Thoracic aorta (tissue), 2 donors: ENCODE measurements around the gene MAP3K4. TPM values are rescaled to one million over a fixed set of nuclear protein-coding genes. Genes with fewer than 3 reads are reported as not detected.

Source experiments
- ATAC-seq: fragments of 150-250 bp; one replicate; pipeline ENCODE4 v1.8.0; 2017; ENCODE audit warnings: low read depth; ENCODE audit not compliant: insufficient number of reproducible peaks, low FRiP score
- DNase-seq: peaks from one replicate; pipeline ENCODE4 v3.0.0-alpha.2; 2020; ENCODE audit warnings: low spot score
- H3K27ac ChIP-seq, 2 donors: fragments of 200-600 bp; sonication (generic); 1 replicate in 1 of 2; 2 replicates in 1 of 2; pipeline ENCODE4 v1.5.1; 2016; ENCODE audit warnings: mild to moderate bottlenecking in 2 of 2, moderate library complexity in 2 of 2
- H3K27me3 ChIP-seq: fragments of 200-600 bp; sonication (generic); replicated peaks from 2 replicates; pipeline ENCODE4 v1.6.0; 2016; ENCODE audit warnings: mild to moderate bottlenecking; ENCODE audit not compliant: insufficient read depth
- H3K36me3 ChIP-seq: fragments of 200-600 bp; sonication (generic); one replicate; pipeline ENCODE4 v1.5.1; 2016
- H3K4me1 ChIP-seq, 2 donors: fragments of 200-600 bp; sonication (generic); 1 replicate in 1 of 2; 2 replicates in 1 of 2; pipeline versions ENCODE4 v1.5.1 to v1.6.0; 2016; ENCODE audit warnings: low read depth in 2 of 2, mild to moderate bottlenecking in 1 of 2; ENCODE audit not compliant: control insufficient read depth in 1 of 2
- H3K4me3 ChIP-seq: fragments of 200-600 bp; sonication (generic); 2 replicates; pipeline ENCODE4 v1.5.1; 2016; ENCODE audit warnings: mild to moderate bottlenecking
- H3K9me3 ChIP-seq: fragments of 200-600 bp; sonication (generic); 2 replicates; pipeline ENCODE4 v1.5.1; 2016
- total RNA-seq, 2 donors: library from RNA; depleted of rRNA; stranded (reverse); fragments of >200 nt; gene quantifications; one replicate each; pipeline versions ENCODE4 v1.1.0 to v1.2.3, GENCODE V29; 2016
- TF ChIP-seq, protein P1 (sequence below): fragments of 200-600 bp; sonication (generic); IDR thresholded peaks from one replicate; pipeline ENCODE4 v1.5.1; 2019; ENCODE audit warnings: antibody characterized with exemption

The MAP3K4 gene
- total RNA-seq, 2 donors from 2014 or later: 22.6 to 25.3 TPM

DNA sequence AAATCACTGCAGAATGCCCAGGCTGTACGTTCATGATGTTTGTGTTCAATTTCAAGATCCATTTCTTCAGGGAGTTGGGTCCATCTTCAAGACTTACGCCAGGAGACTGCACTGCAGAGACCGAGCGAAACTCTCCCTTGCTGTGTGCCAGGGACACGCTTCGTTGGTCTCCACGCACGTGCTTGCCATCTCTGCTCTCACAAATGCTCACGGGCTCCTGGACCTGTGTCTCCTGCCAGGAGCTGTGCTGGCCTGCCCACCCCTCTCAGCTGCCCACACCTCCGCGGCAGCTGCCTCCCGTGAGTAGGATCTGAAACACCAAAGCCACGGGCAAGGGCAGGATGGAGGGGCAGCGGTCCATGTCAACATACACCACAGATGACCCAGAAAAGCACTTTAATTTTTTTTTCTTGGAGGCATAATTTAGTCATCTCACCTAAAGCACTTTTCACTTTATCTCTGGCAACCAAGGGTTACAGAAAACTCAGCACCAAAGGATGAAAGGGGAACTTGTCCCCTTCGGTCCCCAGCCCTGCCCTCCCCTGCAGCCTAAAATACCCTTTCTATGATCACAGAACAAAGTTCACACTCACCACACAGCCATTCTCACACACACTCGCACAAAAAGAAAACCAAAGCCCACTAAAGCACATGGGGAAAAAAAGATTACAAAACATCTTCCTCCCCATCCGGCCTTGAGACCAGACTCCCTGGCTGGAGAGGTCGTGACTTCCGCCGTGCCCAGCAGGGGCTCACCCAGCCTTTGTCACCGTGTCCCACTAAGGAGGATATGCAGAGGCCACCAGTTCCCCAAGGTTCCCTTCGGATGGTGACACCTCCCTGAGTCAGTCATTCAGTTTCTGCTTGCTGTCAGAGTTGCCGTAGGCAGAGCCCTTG is 144.4 kb downstream of the MAP3K4 start:
- no peak for DNase-seq
- Histone ChIP-seq H3K27ac (no peak overlapping the region), H3K4me3 (no peak overlapping the region), H3K9me3 (no peaks in the 10 kb centered on the region), H3K27me3 (no peaks in the 10 kb centered on the region), H3K36me3 (peaks cover 18% of the 10 kb centered on the region), H3K4me1 (no peaks in the 10 kb centered on the region)
- ATAC-seq: no peak
- TF ChIP-seq, protein P1, sequence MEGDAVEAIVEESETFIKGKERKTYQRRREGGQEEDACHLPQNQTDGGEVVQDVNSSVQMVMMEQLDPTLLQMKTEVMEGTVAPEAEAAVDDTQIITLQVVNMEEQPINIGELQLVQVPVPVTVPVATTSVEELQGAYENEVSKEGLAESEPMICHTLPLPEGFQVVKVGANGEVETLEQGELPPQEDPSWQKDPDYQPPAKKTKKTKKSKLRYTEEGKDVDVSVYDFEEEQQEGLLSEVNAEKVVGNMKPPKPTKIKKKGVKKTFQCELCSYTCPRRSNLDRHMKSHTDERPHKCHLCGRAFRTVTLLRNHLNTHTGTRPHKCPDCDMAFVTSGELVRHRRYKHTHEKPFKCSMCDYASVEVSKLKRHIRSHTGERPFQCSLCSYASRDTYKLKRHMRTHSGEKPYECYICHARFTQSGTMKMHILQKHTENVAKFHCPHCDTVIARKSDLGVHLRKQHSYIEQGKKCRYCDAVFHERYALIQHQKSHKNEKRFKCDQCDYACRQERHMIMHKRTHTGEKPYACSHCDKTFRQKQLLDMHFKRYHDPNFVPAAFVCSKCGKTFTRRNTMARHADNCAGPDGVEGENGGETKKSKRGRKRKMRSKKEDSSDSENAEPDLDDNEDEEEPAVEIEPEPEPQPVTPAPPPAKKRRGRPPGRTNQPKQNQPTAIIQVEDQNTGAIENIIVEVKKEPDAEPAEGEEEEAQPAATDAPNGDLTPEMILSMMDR: no peak

DNA sequence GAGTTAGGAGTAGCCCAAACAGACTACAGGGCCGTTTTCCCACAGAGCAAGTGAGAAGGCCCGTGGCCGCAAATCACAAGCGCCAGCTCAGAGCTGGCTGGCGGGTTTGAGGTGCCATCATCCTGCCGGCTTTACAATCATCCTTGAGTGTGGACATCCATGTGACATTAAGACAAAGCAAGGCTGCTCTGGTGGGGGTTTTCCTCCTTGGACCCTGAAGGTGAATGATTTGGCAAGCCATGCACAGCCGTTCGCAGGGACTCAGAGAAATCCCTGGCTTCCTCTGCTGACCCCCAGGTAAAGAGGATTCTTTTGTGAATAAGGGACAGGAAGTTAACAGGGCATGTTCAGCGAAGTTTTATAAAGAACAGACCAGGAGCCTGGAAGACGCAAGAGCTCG is 145.1 kb downstream of the MAP3K4 start:
- no peaks in the 10 kb centered on the region for H3K9me3 ChIP-seq
- TF ChIP-seq, protein P1: no peak
- no peak overlapping the region for H3K4me3 ChIP-seq
- H3K4me1 ChIP-seq: no peaks in the 10 kb centered on the region
- H3K36me3 ChIP-seq: peaks cover 18% of the 10 kb centered on the region
- no peak for ATAC-seq
- no peaks in the 10 kb centered on the region for H3K27me3 ChIP-seq
- DNase-seq: no peak
- no peak overlapping the region for H3K27ac ChIP-seq

DNA sequence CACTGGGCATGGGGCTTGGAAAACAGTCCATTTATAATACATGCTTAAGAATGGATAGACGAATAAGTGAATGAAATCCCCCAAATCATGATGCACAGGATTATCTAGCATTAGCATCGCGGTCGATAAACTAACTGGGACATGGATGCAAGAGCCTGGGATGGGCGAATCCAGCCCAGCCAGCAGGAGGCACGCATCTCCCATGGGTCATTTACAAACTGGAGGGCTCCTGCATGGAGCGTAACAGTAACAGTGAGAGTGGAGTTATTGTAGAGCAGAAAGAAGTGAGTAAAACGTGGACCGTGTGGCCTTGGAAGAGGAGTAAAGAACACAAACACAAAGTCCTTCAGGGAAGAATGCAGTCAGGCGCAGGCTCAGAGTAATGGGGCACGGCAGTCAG is 145.8 kb downstream of the MAP3K4 start:
- Histone ChIP-seq H3K36me3 (peaks cover 16% of the 10 kb centered on the region), H3K4me1 (no peaks in the 10 kb centered on the region), H3K4me3 (no peak overlapping the region), H3K27ac (no peak overlapping the region), H3K9me3 (no peaks in the 10 kb centered on the region), H3K27me3 (no peaks in the 10 kb centered on the region)
- ATAC-seq (no peak), DNase-seq (no peak)
- TF ChIP-seq, protein P1: no peak

DNA sequence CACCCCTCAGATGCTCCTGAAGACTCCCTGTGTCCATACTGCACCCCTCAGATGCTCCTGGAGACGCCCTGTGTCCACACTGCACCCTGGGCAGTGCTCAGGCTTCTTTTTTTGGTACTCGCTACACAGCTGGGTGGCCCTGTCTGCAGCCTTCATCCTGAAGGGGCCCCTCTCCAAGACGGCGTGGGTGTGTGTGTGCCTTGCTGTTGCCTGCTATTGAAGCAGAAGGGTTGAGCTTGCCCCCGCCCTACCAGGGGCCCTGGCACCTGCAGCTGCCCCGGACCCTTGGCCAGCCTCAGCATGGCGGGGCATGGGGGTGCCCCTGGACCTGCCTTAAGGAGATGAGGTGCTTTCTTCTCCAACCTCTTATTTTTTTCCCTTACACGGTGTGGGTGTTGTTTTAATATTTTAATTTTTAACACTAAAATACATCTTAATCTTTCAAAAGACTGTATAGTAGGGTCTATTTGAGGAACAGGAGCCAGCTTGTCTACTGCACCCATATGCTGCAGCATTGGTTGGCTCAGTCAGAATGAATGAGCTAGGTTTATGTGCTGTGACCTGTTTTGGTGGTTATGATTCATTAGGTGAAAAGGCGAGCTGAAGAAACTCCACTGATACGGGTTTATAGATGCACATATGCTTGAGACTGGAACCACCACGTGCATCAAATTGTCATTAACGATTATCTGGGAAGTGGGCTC is 146.4 kb downstream of the MAP3K4 start:
- Histone ChIP-seq H3K4me1 (no peaks in the 10 kb centered on the region), H3K27ac (no peak overlapping the region), H3K36me3 (peaks cover 13% of the 10 kb centered on the region), H3K4me3 (no peak overlapping the region), H3K9me3 (no peaks in the 10 kb centered on the region), H3K27me3 (no peaks in the 10 kb centered on the region)
- DNase-seq (no peak), ATAC-seq (no peak)
- TF ChIP-seq, protein P1: no peak

DNA sequence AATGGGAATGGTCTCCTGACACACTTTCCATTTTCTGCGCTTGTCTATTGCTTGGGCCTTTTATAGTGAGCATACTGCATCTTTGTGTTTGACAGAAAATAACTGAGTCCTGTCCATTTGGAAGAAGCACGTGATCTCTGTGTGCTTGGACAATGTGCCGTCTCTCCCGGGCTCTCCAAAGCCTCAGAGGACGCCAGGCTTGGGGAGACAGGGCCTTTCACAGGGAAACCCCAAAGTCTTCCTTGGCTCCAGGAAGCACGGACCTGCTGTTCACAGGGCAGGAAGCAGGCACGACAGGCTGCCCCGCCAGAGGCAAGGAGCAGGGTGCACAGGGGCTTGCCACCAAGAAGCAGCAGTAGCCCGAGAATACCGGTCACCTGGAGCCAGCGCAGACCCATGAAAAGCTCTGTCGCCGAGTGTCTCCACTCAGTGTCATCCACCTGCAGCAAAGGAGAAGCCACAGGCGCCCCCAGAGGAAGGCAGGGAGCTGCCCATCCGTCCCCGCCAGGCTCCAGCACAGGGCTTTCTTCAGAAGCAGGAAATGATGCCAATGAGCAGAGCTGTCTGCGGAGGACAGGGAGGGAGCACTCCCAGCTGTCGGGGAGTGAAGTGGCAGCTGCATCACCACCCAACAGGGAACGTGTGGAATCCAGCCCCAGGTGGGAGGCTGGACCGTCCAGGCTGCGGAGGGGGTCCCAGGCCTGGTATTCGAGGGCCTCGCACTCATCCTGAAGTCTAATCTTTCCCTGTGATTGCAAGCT is 147.2 kb downstream of the MAP3K4 start:
- Histone ChIP-seq H3K4me1 (no peaks in the 10 kb centered on the region), H3K4me3 (no peak overlapping the region), H3K9me3 (no peaks in the 10 kb centered on the region), H3K27ac (no peak overlapping the region), H3K27me3 (no peaks in the 10 kb centered on the region), H3K36me3 (peaks cover 18% of the 10 kb centered on the region)
- ATAC-seq (no peak), DNase-seq (no peak)
- TF ChIP-seq, protein P1: no peak
